Esophagus muscularis mucosa (tissue), 2 donors: ENCODE measurements around the gene HOXC11.

Experiments used
- EP300 ChIP-seq: sonication (generic); formaldehyde crosslinking; IDR thresholded peaks from one replicate; pipeline ENCODE4 v1.6.1; 2017; ENCODE audit warnings: antibody characterized with exemption
- POLR2A ChIP-seq: fragments of 450-650 bp; IDR thresholded peaks from one replicate; pipeline ENCODE4 v1.6.1; 2017; ENCODE audit warnings: antibody characterized with exemption, moderate library complexity, mild to moderate bottlenecking, low read depth

GRCh38 chr12:53975479-53976152 is 2.7 kb downstream of the HOXC11 start:
- TF ChIP-seq EP300 (no peak), POLR2A (no peak)
